Erythroblast (primary cell): ENCODE measurements around the gene GRIK1.

Source experiments
- GATA1 ChIP-seq: IDR thresholded peaks from 2 replicates; pipeline ENCODE4 v1.6.1; 2011; ENCODE audit warnings: low read depth, mild to moderate bottlenecking, control low read depth, low read length, moderate library complexity
- POLR2A ChIP-seq: IDR thresholded peaks from 2 replicates; pipeline ENCODE4 v1.6.1; 2011; ENCODE audit warnings: mild to moderate bottlenecking, low read length

GRCh38 chr21:29896884-29897283 lies 42.9 kb downstream of the GRIK1 start:
- TF ChIP-seq POLR2A (no peak), GATA1 (no peak)
